ENCODE measurements around the gene UBE3D. TPM values are rescaled to one million over a fixed set of nuclear protein-coding genes. Genes with fewer than 3 reads are reported as not detected.

UBE3D gene
- total RNA-seq, 3 donors from 2014 or later (not counting 1 experiment from before 2014, with no cell fraction given): 6.6 to 7.9 (median 7.2) TPM

DNA sequence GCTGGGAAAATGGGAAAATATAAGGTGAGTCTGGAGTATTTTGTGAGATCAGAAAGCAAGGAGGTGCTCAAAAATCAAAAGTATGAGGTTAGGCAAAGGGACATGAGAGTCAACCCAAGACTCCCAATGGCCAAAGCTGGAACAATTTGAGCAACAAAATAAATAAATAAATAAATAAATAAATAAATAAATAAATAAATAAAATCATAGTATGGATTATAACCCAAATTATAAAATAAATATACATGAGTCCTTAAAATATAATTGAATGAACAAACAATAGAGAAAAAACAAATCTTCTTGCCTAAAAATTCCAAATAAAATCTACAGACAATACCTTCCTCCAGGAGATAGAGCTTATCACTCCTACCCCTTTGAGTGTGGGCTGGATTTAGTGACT lies 69.5 kb downstream of the UBE3D start:
- H3K4me3 Mint-ChIP-seq: no peak overlapping the region
- no peak overlapping the region for H3K4me3 ChIP-seq (ENCODE audit: low read length)
- no peak overlapping the region for H3K27ac Mint-ChIP-seq
- DNase-seq (no peak), ATAC-seq (no peak)
- no peaks in the 10 kb centered on the region for H3K36me3 ChIP-seq (ENCODE audit: control insufficient read depth, insufficient read depth, low read length)
- no peaks in the 10 kb centered on the region for H3K27me3 ChIP-seq (ENCODE audit: control insufficient read depth, insufficient read depth, low read length)
- no peaks in the 10 kb centered on the region for H3K36me3 Mint-ChIP-seq
- no peak overlapping the region for H3K27ac ChIP-seq (ENCODE audit: low read length)
- no peaks in the 10 kb centered on the region for H3K9me3 Mint-ChIP-seq
- intact Hi-C loops (cut with micrococcal nuclease): no loop called here
- no peaks in the 10 kb centered on the region for H3K9me3 ChIP-seq (ENCODE audit: control insufficient read depth, insufficient read depth, low read length)
- TF ChIP-seq CTCF (IDR thresholded peaks at IDR 0.05): no peak
- H3K4me1 Mint-ChIP-seq: no peaks in the 10 kb centered on the region
- H3K27me3 Mint-ChIP-seq (ENCODE audit: low read depth in 2 of 2): no peaks in the 10 kb centered on the region
- no peaks in the 10 kb centered on the region for H3K4me1 ChIP-seq (ENCODE audit: control insufficient read depth, insufficient read depth, low read length)

DNA sequence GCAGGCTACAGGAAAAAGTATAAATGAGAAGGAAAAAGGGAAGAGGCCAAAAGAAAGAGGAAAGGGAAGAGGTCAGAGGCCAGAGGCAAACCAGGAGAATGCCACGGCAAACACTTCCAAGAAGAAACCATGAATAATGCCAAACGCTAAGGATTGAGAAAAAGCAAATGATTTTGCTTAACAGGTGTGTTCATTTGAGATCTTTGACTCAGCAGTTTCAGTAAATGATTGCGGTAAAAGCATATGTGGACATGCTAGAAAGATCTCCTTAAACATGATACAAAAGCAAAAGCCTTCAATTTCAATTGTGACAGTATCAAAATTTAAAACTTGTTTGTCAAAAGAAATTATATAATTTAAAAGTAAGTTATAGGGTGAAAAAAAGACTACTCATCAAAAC lies 70.6 kb downstream of the UBE3D start:
- Mint-ChIP-seq H3K27ac (no peak overlapping the region), H3K4me1 (no peaks in the 10 kb centered on the region), H3K9me3 (no peaks in the 10 kb centered on the region), H3K36me3 (no peaks in the 10 kb centered on the region), H3K27me3 (ENCODE audit: low read depth in 2 of 2) (no peaks in the 10 kb centered on the region), H3K4me3 (no peak overlapping the region)
- Histone ChIP-seq H3K4me3 (ENCODE audit: low read length) (no peak overlapping the region), H3K27ac (ENCODE audit: low read length) (no peak overlapping the region), H3K27me3 (ENCODE audit: control insufficient read depth, insufficient read depth, low read length) (no peaks in the 10 kb centered on the region), H3K36me3 (ENCODE audit: control insufficient read depth, insufficient read depth, low read length) (no peaks in the 10 kb centered on the region), H3K4me1 (ENCODE audit: control insufficient read depth, insufficient read depth, low read length) (no peaks in the 10 kb centered on the region), H3K9me3 (ENCODE audit: control insufficient read depth, insufficient read depth, low read length) (no peaks in the 10 kb centered on the region)
- no peak for ATAC-seq
- 87% methylated on average over 2 of the region's 3 CpGs for WGBS (ENCODE audit: insufficient coverage)
- TF ChIP-seq CTCF (IDR thresholded peaks at IDR 0.05): no peak
- intact Hi-C loops (cut with micrococcal nuclease): no loop called here
- DNase-seq: no peak

- H3K4me1 Mint-ChIP-seq: no peaks in the 10 kb centered on the region
- intact Hi-C loops (cut with micrococcal nuclease): no loop called here
Measured at GRCh38 chr6:82989736-82990290, 75.8 kb downstream of the UBE3D start.

More at GRCh38 chr6:82989736-82990290, 75.8 kb downstream of the UBE3D start:
- no peak overlapping the region for H3K27ac Mint-ChIP-seq
- no peaks in the 10 kb centered on the region for H3K9me3 ChIP-seq (ENCODE audit: control insufficient read depth, insufficient read depth, low read length)
- no peaks in the 10 kb centered on the region for H3K27me3 Mint-ChIP-seq (ENCODE audit: low read depth in 2 of 2)
- no peaks in the 10 kb centered on the region for H3K27me3 ChIP-seq (ENCODE audit: control insufficient read depth, insufficient read depth, low read length)
- H3K9me3 Mint-ChIP-seq: no peaks in the 10 kb centered on the region
- ATAC-seq: no peak
- no peak overlapping the region for H3K27ac ChIP-seq (ENCODE audit: low read length)
- H3K4me3 Mint-ChIP-seq: no peak overlapping the region
- DNase-seq: no peak
- H3K36me3 Mint-ChIP-seq: no peaks in the 10 kb centered on the region
- no peak overlapping the region for H3K4me3 ChIP-seq (ENCODE audit: low read length)
- no peaks in the 10 kb centered on the region for H3K4me1 ChIP-seq (ENCODE audit: control insufficient read depth, insufficient read depth, low read length)
- no peak for TF ChIP-seq CTCF (IDR thresholded peaks at IDR 0.05)
- no peaks in the 10 kb centered on the region for H3K36me3 ChIP-seq (ENCODE audit: control insufficient read depth, insufficient read depth, low read length)
